Ishikawa (cell line): Measurements from ENCODE around the gene ZMYM1.

Source experiments
- CEBPB ChIP-seq: IDR thresholded peaks from 2 replicates; pipeline ENCODE4 v1.6.1; 2012
- CREB1 ChIP-seq: IDR thresholded peaks from 2 replicates; pipeline ENCODE4 v1.6.1; 2012; ENCODE audit warnings: low read depth
- EGR1 ChIP-seq: IDR thresholded peaks from 2 replicates; pipeline ENCODE4 v1.6.1; 2012
- EP300 ChIP-seq: IDR thresholded peaks from 2 replicates; pipeline ENCODE4 v1.6.1; 2012; ENCODE audit warnings: borderline replicate concordance
- FOXM1 ChIP-seq: IDR thresholded peaks from 2 replicates; pipeline ENCODE4 v1.6.1; 2012; ENCODE audit warnings: low read depth, borderline replicate concordance
- MAX ChIP-seq: IDR thresholded peaks from 2 replicates; pipeline ENCODE4 v1.6.1; 2012
- NFIC ChIP-seq: IDR thresholded peaks from 2 replicates; pipeline ENCODE4 v1.6.1; 2012
- RAD21 ChIP-seq: IDR thresholded peaks from 2 replicates; pipeline ENCODE4 v1.6.1; 2012; ENCODE audit warnings: low read depth
- REST ChIP-seq: IDR thresholded peaks from 2 replicates; pipeline ENCODE4 v1.6.1; 2012; ENCODE audit warnings: low read depth, mild to moderate bottlenecking
- TAF1 ChIP-seq: IDR thresholded peaks from 2 replicates; pipeline ENCODE4 v1.6.1; 2012; ENCODE audit warnings: low read depth, mild to moderate bottlenecking
- TCF12 ChIP-seq: IDR thresholded peaks from 2 replicates; pipeline ENCODE4 v1.6.1; 2012; ENCODE audit warnings: low read depth
- TEAD4 ChIP-seq: IDR thresholded peaks from 2 replicates; pipeline ENCODE4 v1.6.1; 2012
- USF1 ChIP-seq: IDR thresholded peaks from 2 replicates; pipeline ENCODE4 v1.6.1; 2012
- YY1 ChIP-seq: IDR thresholded peaks from 2 replicates; pipeline ENCODE4 v1.6.1; 2012; ENCODE audit warnings: low read depth
- ZBTB7A ChIP-seq: IDR thresholded peaks from 2 replicates; pipeline ENCODE4 v1.6.1; 2012; ENCODE audit warnings: low read depth

The ZMYM1 gene

GRCh38 chr1:35079003-35079930 is at the start of gene ZMYM1:
TSS of gene ZMYM1 (plus strand) at chr1:35079385. CDS start at chr1:35093988, 14,603 bp downstream.
- TF ChIP-seq ZBTB7A (peak; percentile 67; the same call in 1 of the 2 replicates), USF1 (no peak), REST (no peak), NFIC (no peak), FOXM1 (peak; percentile 47), CEBPB (no peak), TCF12 (peak; percentile 36; the same call in 1 of the 2 replicates), TAF1 (peak; percentile 85), TEAD4 (no peak), MAX (peak; percentile 67), EP300 (no peak), EGR1 (no peak)

- no peak for TF ChIP-seq TAF1
- TF ChIP-seq FOXM1: no peak
Observed at GRCh38 chr1:35029761-35030160, 49.4 kb upstream of the ZMYM1 start.

GRCh38 chr1:35030338-35030737 is 48.8 kb upstream of the ZMYM1 start:
- TF ChIP-seq CREB1: no peak
- no peak for TF ChIP-seq MAX
- no peak for TF ChIP-seq FOXM1
- TF ChIP-seq NFIC: no peak
- TF ChIP-seq TCF12: no peak
- no peak for TF ChIP-seq EP300
- no peak for TF ChIP-seq USF1
- TF ChIP-seq TAF1: no peak
- no peak for TF ChIP-seq RAD21
- no peak for TF ChIP-seq EGR1

- TF ChIP-seq TCF12: no peak
Observed at GRCh38 chr1:35030756-35031446, 48.3 kb upstream of the ZMYM1 start.

- TF ChIP-seq TEAD4 (no peak), FOXM1 (no peak), MAX (no peak), NFIC (no peak), RAD21 (no peak), EGR1 (no peak), CREB1 (no peak), USF1 (no peak), TAF1 (no peak), YY1 (no peak)
Observed at GRCh38 chr1:35032384-35032739, 46.8 kb upstream of the ZMYM1 start.

GRCh38 chr1:35033346-35033745 is 45.8 kb upstream of the ZMYM1 start:
- no peak for TF ChIP-seq CEBPB
- no peak for TF ChIP-seq TCF12
- no peak for TF ChIP-seq EP300
- no peak for TF ChIP-seq ZBTB7A
- TF ChIP-seq YY1: no peak
- TF ChIP-seq MAX: no peak

GRCh38 chr1:35036621-35037020 is 42.6 kb upstream of the ZMYM1 start:
- TF ChIP-seq EP300: no peak
- no peak for TF ChIP-seq TCF12
- no peak for TF ChIP-seq MAX
- TF ChIP-seq CREB1: no peak
- TF ChIP-seq YY1: no peak
- no peak for TF ChIP-seq RAD21
- no peak for TF ChIP-seq TEAD4
- no peak for TF ChIP-seq NFIC
- TF ChIP-seq CEBPB: no peak
- TF ChIP-seq REST: no peak
- TF ChIP-seq FOXM1: no peak
- no peak for TF ChIP-seq ZBTB7A
- no peak for TF ChIP-seq TAF1
- TF ChIP-seq EGR1: no peak
- no peak for TF ChIP-seq USF1
